Neutrophil (primary cell): ENCODE results near the gene USP43.

Experiments
- H3K27ac ChIP-seq: fragments of 200-600 bp; sonication (generic); 2 replicates; pipeline ENCODE4 v1.5.1; 2016; ENCODE audit warnings: mild to moderate bottlenecking, moderate library complexity
- H3K27me3 ChIP-seq: fragments of 200-600 bp; sonication (generic); 2 replicates; pipeline ENCODE4 v1.6.0; 2016; ENCODE audit warnings: mild to moderate bottlenecking
- H3K36me3 ChIP-seq: fragments of 200-600 bp; sonication (generic); 2 replicates; pipeline ENCODE4 v1.5.1; 2017
- H3K4me1 ChIP-seq, 2 experiments: fragments of 200-600 bp in 1 of 2; sonication (generic) in 1 of 2; 1 replicate in 1 of 2; 2 replicates in 1 of 2; pipeline versions ENCODE4 v1.5.1 to v1.6.1; 2013 to 2016; ENCODE audit warnings: low read depth in 1 of 2, low read length in 1 of 2, mild to moderate bottlenecking in 1 of 2, moderate library complexity in 1 of 2; ENCODE audit not compliant: control insufficient read depth in 1 of 2, insufficient read depth in 1 of 2
- H3K4me3 ChIP-seq, 2 experiments: fragments of 200-600 bp in 1 of 2; sonication (generic) in 1 of 2; 1 replicate in 1 of 2; 2 replicates in 1 of 2; pipeline ENCODE4 v1.5.1; 2013 to 2016; ENCODE audit warnings: low read depth in 1 of 2, low read length in 1 of 2, mild to moderate bottlenecking in 1 of 2, moderate library complexity in 1 of 2
- H3K9me3 ChIP-seq: fragments of 200-600 bp; sonication (generic); 2 replicates; pipeline ENCODE4 v1.5.1; 2016
- TF ChIP-seq, protein P1 (sequence below): fragments of 200-600 bp; sonication (generic); IDR thresholded peaks from 2 replicates; pipeline ENCODE4 v1.5.1; 2016; ENCODE audit warnings: antibody characterized with exemption

The USP43 gene

GRCh38 chr17:9703781-9704082 lies 58.4 kb downstream of the USP43 start:
- H3K27ac ChIP-seq: no peak overlapping the region
- no peaks in the 10 kb centered on the region for H3K4me1 ChIP-seq
- no peaks in the 10 kb centered on the region for H3K9me3 ChIP-seq
- no peaks in the 10 kb centered on the region for H3K36me3 ChIP-seq
- TF ChIP-seq, protein P1, sequence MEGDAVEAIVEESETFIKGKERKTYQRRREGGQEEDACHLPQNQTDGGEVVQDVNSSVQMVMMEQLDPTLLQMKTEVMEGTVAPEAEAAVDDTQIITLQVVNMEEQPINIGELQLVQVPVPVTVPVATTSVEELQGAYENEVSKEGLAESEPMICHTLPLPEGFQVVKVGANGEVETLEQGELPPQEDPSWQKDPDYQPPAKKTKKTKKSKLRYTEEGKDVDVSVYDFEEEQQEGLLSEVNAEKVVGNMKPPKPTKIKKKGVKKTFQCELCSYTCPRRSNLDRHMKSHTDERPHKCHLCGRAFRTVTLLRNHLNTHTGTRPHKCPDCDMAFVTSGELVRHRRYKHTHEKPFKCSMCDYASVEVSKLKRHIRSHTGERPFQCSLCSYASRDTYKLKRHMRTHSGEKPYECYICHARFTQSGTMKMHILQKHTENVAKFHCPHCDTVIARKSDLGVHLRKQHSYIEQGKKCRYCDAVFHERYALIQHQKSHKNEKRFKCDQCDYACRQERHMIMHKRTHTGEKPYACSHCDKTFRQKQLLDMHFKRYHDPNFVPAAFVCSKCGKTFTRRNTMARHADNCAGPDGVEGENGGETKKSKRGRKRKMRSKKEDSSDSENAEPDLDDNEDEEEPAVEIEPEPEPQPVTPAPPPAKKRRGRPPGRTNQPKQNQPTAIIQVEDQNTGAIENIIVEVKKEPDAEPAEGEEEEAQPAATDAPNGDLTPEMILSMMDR: no peak
- no peaks in the 10 kb centered on the region for H3K27me3 ChIP-seq
- no peak overlapping the region for H3K4me3 ChIP-seq

- no peaks in the 10 kb centered on the region for H3K36me3 ChIP-seq
- TF ChIP-seq, protein P1: no peak
- H3K27me3 ChIP-seq: no peaks in the 10 kb centered on the region
- H3K9me3 ChIP-seq: no peaks in the 10 kb centered on the region
- no peaks in the 10 kb centered on the region for H3K4me1 ChIP-seq
- no peak overlapping the region for H3K27ac ChIP-seq
- no peak overlapping the region for H3K4me3 ChIP-seq
Measured at GRCh38 chr17:9705745-9706144, 60.4 kb downstream of the USP43 start.

DNA sequence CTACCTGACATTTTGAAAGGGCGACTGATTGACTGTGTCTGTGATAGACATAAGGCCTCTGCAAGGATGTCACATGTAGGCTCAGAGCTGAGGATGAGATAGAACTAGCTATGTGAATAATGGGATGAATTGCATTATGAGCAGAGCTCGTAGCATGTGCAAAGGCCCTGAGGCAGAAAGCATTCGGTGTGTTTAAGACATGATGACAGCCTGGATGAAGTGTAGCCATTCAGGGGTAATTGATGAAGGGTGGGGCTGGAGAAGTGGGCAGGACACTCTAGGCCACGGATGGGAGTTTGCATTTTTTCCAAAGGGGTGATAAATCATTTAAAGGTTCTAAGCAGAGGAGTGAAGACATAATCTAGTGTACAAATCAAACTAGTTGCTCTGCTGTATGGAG lies 62.6 kb downstream of the USP43 start:
- Histone ChIP-seq H3K4me3 (no peak overlapping the region), H3K36me3 (no peaks in the 10 kb centered on the region), H3K27me3 (no peaks in the 10 kb centered on the region), H3K9me3 (no peaks in the 10 kb centered on the region), H3K4me1 (no peaks in the 10 kb centered on the region), H3K27ac (no peak overlapping the region)
- TF ChIP-seq, protein P1: no peak

DNA sequence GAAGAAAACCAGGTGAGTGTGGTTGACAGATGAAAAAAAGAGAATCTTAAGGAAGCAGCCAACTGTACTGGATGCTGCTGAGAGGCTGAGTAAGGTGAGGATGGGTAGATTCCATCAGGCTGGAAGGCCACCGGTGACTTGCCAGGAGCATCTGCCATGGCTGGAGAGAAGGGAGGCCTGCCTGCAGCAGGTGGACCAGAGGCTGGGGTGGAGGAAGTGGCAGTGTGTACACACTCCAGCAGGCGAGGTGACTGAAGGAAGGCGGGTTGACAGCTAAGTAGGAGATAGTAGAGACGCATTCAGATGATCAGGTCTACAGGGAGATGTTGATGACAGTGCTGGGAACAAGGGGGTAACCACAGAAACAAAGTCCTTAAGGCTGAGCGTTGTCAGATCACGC lies 69.5 kb downstream of the USP43 start:
- Histone ChIP-seq H3K27ac (no peak overlapping the region), H3K27me3 (no peaks in the 10 kb centered on the region), H3K4me3 (no peak overlapping the region), H3K9me3 (no peaks in the 10 kb centered on the region), H3K36me3 (no peaks in the 10 kb centered on the region), H3K4me1 (peaks cover 5 to 8% of the 10 kb centered on the region in 2 experiments)
- TF ChIP-seq, protein P1: no peak

- H3K9me3 ChIP-seq: no peaks in the 10 kb centered on the region
- H3K4me1 ChIP-seq: peaks cover 12 to 15% of the 10 kb centered on the region in 2 experiments
- H3K36me3 ChIP-seq: no peaks in the 10 kb centered on the region
- no peak overlapping the region for H3K27ac ChIP-seq
- H3K4me3 ChIP-seq: no peak overlapping the region
- H3K27me3 ChIP-seq: no peaks in the 10 kb centered on the region
- TF ChIP-seq, protein P1: no peak
Measured at GRCh38 chr17:9715503-9716016, 70.2 kb downstream of the USP43 start.

GRCh38 chr17:9725575-9725974 lies 80.3 kb downstream of the USP43 start:
- H3K27ac ChIP-seq: no peak overlapping the region
- peaks cover 46 to 47% of the 10 kb centered on the region in 2 experiments for H3K4me1 ChIP-seq
- H3K4me3 ChIP-seq: no peak overlapping the region
- H3K27me3 ChIP-seq: no peaks in the 10 kb centered on the region
- no peaks in the 10 kb centered on the region for H3K36me3 ChIP-seq
- H3K9me3 ChIP-seq: no peaks in the 10 kb centered on the region
- TF ChIP-seq, protein P1: no peak
